Right hindlimb (tissue), 1 donor: Measurements from ENCODE around the gene GSTM2.

Experiments used
- DNase-seq: peaks from one replicate; pipeline ENCODE4 v3.0.0-alpha.2; 2018

Gene GSTM2

GRCh38 chr1:109667452-109668122, at the start of gene GSTM2:
TSS of gene GSTM2 (plus strand) at chr1:109668057. CDS start at chr1:109668116, 59 bp downstream.
- DNase-seq: peak; percentile 97

DNA sequence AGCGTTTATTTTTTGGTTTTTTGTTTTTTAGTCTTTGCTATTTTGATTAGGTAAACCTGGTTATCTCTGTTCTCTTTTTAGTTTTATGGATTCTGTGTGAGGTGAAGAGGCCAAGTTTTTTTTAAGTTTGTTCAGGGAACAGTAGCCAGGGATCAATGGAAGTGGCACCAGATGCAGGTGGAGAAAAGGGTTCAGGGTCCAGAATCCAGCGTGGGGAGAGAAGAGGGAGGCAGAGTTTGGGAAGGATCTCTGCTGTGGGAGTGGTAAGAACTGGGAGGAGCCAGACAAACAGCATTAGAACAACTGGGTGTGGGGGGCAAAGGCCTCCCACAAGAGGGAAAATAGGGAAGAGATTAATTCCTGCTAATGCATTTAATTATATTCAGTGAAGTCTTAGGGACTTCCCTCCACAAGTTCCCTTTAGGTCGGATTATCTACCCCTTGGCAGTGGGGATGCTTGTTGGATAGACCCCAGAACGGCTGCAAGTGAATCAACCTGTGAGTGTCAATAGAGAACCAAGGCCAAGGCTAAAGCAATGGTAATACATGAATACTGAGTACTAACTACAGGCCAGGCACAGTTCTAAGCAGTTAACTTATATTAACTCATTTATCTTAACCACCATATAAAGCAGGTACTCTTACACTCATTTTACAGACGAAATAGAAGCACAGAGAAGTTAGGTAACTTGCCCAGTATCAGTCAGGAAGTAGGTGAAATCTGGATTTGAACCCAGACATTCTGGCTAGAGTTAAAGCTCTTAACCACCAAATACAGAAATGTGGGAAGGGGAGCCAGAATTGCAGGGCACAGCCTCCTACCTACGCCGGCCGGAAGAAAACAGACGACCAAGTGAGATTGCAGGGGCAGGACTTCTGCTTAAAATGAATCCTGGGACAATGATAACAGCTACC, 48.9 kb upstream of the GSTM2 start:
- DNase-seq: peak; percentile 19

- peak; percentile 86 for DNase-seq
These were observed 48.1 kb upstream of the GSTM2 start, which contains the start of the genes AMPD2 and GNAT2 for GRCh38 chr1:109619576-109620400. TSS of gene AMPD2 (plus strand) at chr1:109619837. CDS start at chr1:109621176, 1,339 bp downstream. TSS of gene GNAT2 (minus strand) at chr1:109619616. CDS start at chr1:109612870, 6,746 bp downstream.

DNA sequence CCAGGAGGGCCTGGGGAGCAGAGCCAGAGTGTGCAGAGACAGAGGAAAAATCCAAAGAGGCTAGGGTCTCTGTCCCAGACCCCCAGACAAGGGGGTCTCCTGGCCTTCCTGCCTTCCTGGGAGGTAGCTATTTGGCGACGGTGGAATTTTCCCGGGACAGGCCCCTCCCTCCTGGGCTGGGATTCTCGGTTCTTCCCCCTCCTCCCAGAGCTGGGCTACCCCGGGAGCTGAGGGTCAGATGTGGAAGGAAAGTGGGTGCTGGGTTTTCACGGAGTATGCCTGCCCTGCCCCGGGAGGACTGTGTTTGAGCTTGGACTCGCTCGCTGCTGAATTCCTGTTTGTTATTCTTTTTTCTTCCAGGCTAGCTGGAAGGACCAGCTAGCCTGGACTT, 47.5 kb upstream of the GSTM2 start:
- DNase-seq: peak; percentile 77

DNA sequence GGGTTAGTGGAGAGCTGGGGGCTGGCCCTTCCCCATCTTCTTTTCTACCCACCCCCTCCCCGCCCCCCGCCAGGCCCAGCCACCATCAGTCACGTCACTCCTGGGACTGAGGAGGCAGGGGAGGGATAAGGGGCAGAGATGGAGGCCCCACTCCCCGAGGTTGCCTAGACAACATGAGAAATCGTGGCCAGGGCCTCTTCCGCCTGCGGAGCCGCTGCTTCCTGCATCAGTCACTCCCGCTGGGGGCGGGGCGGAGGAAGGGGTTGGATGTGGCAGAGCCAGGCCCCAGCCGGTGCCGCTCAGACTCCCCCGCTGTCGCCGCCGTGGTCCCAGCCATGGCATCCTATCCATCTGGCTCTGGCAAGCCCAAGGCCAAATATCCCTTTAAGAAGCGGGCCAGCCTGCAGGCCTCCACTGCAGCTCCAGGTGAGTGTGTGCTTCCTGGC, 47.0 kb upstream of the GSTM2 start:
- peak; percentile 97 for DNase-seq

- DNase-seq: peak; percentile 21
These were observed 46.3 kb upstream of the GSTM2 start for GRCh38 chr1:109621379-109622136.

GRCh38 chr1:109622137-109622892, 45.5 kb upstream of the GSTM2 start:
- DNase-seq: peak; percentile 15

GRCh38 chr1:109622895-109623294, 45.0 kb upstream of the GSTM2 start:
- peak; percentile 18 for DNase-seq

- peak; percentile 37 for DNase-seq
These were observed 44.2 kb upstream of the GSTM2 start for GRCh38 chr1:109623601-109624161.

DNA sequence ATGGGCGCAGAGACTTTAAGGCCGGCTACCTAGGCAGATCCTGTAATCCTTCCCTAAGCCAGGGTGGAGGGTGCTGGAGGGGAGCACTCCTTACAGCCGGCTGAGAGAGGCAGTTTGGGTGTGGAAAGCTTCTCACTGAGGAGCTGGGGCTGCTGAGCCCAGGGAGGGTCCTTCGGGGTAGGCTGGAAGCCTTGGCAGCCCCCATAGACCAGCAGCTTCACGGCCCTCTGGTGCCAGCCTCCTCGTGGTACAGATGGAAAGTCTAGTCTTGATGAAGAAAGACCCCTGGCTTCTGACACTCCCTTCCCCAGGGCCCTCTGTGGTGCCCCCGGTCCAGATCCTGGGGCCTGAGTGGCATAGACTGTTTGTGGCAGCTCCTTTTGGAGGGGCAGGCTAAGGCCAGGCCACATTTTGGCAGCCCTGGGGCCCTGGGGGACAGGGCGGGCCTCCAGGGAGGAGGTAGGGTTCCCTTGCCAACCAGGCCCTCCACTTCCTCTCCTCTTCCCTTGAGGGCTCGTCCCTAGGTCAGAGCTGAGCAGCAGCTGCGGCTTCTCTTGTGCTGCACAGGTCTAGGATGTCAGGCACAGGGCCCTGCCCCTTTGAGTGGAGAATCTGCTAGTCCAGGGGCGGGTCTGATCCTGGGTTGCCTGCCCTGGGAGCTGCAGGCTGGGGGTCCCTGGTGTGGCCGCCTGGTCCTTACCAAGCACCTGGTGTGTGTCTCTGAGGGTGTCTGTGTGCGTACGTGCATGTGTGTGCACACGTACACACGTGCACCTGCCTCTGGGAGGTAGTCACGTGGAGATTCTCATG, 43.5 kb upstream of the GSTM2 start:
- DNase-seq: peak; percentile 19

DNA sequence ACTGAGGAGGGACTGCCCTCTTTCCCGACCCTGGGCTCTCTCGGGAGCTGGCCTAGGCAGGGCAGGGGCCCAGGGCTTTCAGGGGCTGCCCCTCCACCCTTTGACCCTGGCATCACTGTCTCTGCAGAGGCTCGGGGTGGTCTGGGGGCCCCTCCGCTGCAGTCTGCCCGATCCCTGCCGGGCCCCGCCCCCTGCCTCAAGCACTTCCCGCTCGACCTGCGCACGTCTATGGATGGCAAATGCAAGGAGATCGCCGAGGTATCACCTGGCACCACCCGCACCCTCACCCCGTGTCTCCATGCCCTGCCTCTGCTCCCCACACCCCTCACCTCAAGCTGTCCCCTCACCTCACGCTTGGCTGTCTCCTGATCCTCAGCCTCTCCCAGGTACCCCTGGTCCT, 42.7 kb upstream of the GSTM2 start:
- peak; percentile 19 for DNase-seq

DNA sequence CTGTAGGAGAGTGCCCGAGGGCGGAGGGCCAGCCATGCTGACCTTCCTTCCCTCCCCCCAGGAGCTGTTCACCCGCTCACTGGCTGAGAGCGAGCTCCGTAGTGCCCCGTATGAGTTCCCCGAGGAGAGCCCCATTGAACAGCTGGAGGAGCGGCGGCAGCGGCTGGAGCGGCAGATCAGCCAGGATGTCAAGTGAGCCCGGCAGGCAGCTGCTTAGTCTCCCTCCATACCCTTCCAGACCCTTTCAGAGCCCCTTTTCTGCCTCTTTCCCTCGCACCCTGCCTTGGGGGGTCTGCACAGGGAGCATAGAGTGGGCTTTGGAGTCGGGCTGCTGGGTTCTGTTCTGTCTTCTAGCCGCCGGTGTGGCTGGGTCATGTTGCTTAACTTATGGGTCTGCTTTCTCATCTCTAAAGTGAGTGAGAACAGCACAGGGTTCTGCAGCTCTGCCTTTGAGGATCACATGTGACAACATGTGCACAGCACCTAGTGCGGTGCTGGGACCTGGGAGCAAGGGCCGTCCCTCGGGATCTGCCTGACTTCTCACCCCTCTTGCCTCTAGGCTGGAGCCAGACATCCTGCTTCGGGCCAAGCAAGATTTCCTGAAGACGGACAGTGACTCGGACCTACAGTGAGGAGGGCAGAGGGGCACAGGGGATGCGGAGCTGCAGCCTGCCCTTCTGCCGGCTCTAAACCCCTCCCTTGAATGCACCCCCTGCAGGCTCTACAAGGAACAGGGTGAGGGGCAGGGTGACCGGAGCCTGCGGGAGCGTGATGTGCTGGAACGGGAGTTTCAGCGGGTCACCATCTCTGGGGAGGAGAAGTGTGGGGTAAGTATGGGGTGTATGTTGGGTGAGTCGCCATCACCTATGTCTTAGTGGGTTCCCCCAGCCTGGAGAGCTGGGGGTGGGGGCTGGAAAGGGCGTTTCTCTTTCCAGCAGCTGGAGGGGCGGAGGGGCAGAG, 42.0 kb upstream of the GSTM2 start:
- DNase-seq: peak; percentile 64

DNA sequence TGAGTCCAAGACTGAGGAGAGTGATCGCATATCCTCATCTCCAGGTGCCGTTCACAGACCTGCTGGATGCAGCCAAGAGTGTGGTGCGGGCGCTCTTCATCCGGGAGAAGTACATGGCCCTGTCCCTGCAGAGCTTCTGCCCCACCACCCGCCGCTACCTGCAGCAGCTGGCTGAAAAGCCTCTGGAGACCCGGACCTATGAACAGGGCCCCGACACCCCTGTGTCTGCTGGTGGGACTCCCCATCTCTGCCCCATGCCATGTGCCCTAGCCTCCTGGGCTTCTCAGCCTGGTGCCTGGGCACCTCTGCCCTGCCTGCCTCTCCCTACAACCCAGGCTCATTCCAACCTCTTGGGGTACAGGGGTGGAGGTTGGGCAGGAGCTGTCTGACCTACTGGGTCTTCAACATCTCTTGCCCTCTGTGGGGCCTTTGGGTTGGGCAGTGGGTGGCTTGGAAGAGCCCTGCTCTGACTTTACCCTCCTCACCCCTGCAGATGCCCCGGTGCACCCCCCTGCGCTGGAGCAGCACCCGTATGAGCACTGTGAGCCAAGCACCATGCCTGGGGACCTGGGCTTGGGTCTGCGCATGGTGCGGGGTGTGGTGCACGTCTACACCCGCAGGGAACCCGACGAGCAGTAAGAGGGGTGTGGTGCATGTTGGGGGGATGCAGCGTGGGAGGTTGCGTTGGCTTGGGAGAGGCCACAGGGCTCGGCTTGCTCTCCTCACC, 41.0 kb upstream of the GSTM2 start:
- DNase-seq: no peak

- peak; percentile 4 for DNase-seq
These were observed 40.0 kb upstream of the GSTM2 start for GRCh38 chr1:109627692-109628399.

- peak; percentile 15 for DNase-seq
These were observed 39.1 kb upstream of the GSTM2 start for GRCh38 chr1:109628540-109629321.

- DNase-seq: no peak
These were observed 38.4 kb upstream of the GSTM2 start for GRCh38 chr1:109629372-109630030.
